ENCODE data around the gene ADAT2. TPM values are rescaled to one million over a fixed set of nuclear protein-coding genes. Genes with fewer than 3 reads are reported as not detected.
"Not testable (repeated sequence)": the region's sequence is repeated elsewhere in the genome, so short reads cannot be mapped to it uniquely, and the experiment has no call there.

ADAT2 gene
- 2.5 TPM for total RNA-seq

GRCh38 chr6:143450453-143451371 lies at the start of gene ADAT2, which contains the start of gene PEX3:
Gene ADAT2, minus strand, starts transcription at chr6:143450695. Its CDS starts 37 bp downstream, at chr6:143450658.
Gene PEX3, plus strand, starts transcription at chr6:143450805. Its CDS starts 238 bp downstream, at chr6:143451043.
- DNase-seq (ENCODE audit: low spot score): peak; percentile 93

GRCh38 chr6:143498428-143498827 lies 47.9 kb upstream of the ADAT2 start:
- DNase-seq (ENCODE audit: low spot score): no peak

DNA sequence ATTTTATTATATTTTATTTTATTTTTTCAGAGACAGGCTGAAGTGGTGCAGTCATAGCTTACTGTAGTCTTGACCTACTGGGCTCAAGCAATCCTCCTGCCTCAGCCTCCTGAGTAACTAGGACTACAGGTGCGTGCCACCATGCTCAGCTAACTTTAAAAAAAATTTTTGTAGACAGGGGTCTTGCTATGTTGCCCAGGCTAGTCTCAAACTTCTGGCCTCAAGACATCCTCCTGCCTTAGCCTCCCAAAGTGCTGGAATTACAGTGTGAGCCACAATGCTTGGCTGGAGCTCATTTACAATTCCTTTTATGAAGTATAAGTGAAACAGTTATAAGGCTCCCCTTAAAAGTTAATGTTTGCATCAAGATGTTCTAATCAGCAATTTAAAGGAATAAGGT lies 46.5 kb upstream of the ADAT2 start:
- DNase-seq (ENCODE audit: low spot score): no peak

DNA sequence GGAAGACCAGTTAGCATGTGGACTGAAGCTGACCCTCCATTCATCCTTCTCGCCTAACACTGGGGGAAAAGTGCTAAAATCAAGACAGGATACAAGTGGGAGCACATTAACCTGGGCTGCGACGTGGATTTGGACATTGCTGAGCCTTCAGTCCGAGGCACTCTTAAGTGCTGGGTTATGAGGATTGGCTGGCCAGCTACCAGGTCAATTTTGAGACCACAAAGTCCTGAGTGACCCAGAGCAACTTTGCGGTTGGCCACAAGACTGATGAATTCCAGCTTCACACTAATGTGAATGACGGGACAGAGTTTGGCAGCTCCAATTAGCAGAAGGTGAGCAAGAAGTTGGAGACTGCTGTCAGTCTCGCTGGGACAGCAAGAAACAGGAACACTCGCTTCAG lies 40.3 kb upstream of the ADAT2 start:
- no peak for DNase-seq (ENCODE audit: low spot score)

- no peak for DNase-seq (ENCODE audit: low spot score)
Observed at GRCh38 chr6:143490244-143490643, 39.7 kb upstream of the ADAT2 start.

GRCh38 chr6:143486752-143487151 lies 36.3 kb upstream of the ADAT2 start:
- DNase-seq (ENCODE audit: low spot score): no peak

- no peak for DNase-seq (ENCODE audit: low spot score)
Observed at GRCh38 chr6:143485967-143486366, 35.5 kb upstream of the ADAT2 start.

DNA sequence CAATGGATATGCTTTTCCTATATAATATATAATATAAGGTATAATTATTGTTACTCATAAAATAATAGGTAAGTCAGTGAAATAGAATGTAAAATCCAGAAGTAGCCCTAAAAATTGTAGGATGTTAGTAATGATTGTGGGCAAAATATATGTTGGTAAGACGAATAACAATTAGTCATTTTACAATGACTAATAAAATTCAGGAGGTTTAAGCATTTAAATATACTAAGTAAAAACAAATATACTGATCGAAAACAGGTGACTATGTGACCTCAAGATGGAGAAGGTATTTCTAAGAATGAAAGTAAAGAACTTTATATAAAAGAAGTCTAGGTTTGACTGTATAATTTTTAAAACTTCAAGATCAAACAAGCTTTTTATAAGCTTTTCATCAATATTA lies 32.1 kb upstream of the ADAT2 start:
- no peak for DNase-seq (ENCODE audit: low spot score)

DNA sequence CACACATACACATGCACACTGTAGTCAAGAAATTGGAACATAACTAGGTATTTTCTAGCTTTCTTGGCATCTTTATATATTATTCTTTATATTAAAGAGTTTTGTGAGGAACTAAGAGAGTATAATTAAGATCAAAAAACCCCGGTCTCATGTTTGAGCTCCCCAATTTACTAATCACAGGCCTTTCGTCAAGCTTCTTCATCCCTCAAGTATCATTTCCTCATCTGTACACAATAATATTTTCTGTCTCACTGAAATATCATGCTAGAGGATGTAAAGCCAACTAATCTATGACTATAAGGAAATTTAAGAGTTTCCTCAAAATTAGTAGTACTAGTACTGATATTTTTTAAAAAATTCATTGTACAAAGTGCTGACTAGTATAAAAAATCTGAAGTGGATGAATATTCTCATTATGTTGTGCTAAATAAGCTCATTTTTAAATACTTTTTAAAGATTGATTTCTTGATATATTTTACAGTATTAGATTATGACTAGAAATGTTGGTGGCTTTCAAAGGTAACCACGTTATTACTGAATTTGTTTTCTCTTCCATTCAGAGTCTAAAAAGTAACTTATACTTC lies 28.1 kb upstream of the ADAT2 start:
- DNase-seq (ENCODE audit: low spot score): no peak

DNA sequence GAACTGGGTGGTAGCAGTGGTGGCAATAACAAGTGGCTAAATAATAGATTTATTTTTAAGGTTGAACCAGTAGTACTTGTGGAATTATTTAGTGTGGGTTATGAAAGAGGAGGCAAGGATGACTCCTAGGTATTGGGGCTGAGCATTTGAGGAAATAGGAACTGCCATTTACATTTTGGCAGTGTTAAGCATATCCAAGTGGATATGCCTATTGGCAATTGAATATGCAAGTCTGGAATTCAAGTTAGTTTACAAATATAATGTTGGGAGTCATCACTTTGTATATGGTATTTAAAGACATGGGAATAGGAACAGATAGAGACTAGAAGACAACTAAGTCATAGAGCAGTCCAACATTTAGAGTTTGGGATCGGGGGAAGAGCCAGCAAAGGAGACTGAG lies 26.1 kb upstream of the ADAT2 start:
- no peak for DNase-seq (ENCODE audit: low spot score)

DNA sequence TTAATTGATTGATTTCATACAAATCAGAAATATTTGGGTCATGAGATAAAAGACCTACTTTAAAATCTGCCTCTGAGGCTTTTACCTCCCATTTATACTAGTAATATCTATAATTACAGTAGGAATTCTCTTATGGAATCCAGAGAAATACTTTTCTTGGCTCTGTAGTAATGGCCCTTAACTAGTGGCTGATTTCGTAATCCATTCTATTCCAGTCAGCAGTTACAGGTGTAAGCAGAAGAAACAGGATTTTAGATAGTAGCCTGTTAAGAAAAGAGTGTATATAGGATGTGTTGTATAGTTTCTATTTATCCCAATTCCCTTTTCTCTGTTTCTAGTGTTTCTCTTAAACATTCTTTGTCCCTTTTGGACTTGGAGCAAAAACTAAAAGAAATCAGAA lies 21.3 kb upstream of the ADAT2 start:
- DNase-seq (ENCODE audit: low spot score): no peak

DNA sequence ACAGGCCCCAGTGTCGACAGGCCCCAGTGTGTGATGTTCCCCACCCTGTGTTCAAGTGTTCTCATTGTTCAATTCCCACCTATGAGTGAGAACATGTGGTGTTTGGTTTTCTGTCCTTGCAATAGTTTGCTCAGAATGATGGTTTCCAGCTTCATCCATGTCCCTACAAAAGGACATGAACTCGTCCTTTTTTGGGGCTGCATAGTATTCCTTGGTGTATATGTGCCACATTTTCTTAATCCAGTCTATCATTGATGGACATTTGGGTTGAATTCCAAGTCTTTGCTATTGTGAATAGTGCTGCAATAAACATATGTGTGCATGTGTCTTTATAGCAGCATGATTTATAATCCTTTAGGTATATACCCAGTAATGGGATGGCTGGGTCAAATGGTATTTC lies 18.3 kb upstream of the ADAT2 start:
- not testable (repeated sequence) for DNase-seq (ENCODE audit: low spot score)

- no peak for DNase-seq (ENCODE audit: low spot score)
Observed at GRCh38 chr6:143468026-143468425, 17.5 kb upstream of the ADAT2 start.

- no peak for DNase-seq (ENCODE audit: low spot score)
Observed at GRCh38 chr6:143465546-143465945, 15.1 kb upstream of the ADAT2 start.

GRCh38 chr6:143457563-143458359 lies 7.3 kb upstream of the ADAT2 start:
- DNase-seq (ENCODE audit: low spot score): no peak

DNA sequence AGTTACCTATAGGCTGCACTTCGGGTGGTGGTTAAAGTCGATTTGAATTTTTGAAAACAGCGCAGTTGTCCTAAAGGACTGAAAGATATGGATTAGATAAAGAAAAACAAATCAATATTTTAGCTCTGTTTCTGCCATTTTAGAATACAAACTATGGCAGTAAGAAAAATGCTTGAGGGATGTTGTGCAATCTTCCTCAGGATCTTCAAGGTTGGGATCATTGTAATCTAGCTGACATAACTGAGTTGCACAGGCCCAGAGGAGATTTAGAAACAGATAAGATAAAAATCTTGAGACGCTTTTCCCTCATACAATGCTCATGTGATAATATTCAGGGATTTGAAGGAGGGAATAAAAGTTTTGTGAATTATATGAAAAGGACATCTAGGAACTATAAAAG lies 1.0 kb upstream of the ADAT2 start:
- DNase-seq (ENCODE audit: low spot score): no peak

DNA sequence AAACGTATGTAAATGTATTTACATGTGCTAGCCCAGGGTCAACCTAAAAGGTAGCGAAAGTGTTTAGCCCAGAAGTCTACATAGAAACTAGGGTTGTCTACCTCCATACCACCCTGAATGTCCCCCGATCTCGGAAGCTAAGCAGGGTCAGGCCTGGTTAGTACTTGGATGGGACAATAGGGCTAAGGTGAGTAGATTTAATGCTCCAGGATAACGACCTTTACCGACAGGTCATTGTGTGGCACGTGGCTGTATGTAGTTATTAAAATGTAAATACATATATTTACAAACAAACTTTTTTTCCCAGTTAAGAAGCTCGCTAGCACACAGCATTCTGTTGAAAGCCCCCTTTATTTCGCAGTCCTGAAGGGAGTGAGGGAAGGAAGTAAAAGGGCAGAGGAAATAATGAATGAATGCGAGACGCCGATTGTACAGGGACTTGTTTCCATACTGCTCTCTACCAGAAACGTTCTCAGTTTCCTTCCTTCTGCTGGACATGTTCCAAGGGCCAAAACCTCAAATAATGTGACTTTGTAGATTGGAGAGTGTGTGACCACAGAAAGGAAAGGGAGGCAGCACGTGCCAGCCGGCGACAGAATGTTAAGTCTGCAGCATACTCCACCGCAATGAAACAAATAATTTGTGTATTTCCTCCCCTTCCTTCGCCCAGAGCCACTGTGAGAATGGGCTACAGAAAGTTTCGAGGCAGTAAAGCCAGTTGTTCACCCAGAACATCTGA lies 612 bp downstream of the ADAT2 start:
- peak; percentile 11 for DNase-seq (ENCODE audit: low spot score)

DNA sequence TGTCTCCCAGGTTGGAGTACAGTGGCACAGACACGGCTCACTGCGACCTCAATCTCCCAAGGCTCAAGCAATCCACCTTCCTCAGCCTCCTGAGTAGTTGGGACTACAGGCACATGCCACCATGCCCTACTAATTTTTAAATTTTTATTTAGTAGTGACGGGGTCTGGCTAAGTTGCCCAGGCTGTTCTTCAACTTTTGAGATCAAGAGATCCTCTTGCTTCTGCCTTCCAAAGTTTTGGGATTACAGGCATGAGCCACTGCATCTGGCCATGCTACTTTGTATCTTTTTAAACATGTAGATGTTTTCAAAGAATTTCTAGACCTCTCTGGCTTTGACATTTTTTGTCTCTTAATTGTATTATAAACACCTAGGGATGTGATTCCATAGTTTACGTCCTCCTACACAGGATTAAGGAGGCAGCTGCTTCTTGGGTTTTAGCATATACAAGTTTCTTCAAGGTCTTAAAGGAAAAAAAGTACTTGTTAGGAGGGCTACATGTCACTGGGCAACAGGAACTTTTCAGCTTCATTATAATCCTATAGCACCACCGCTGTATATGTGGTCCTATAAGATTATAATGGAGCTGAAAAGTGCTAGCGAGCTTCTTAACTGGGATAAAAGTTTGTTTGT lies 1.3 kb downstream of the ADAT2 start:
- DNase-seq (ENCODE audit: low spot score): no peak

DNA sequence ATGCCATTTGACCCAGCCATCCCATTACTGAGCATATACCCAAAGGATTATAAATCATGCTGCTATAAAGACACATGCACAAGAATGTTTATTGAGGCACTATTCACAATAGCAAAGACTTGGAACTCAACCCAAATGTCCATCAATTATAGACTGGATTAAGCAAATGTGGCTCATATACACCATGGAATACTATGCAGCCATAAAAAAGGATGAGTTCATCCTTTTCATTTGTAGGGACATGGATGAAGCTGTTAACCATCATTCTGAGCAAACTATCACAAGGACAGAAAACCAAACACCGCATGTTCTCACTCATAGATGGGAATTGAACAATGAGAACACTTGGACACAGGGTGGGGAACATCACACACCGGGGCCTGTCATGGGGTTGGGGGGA lies 2.6 kb downstream of the ADAT2 start:
- not testable (repeated sequence) for DNase-seq (ENCODE audit: low spot score)

DNA sequence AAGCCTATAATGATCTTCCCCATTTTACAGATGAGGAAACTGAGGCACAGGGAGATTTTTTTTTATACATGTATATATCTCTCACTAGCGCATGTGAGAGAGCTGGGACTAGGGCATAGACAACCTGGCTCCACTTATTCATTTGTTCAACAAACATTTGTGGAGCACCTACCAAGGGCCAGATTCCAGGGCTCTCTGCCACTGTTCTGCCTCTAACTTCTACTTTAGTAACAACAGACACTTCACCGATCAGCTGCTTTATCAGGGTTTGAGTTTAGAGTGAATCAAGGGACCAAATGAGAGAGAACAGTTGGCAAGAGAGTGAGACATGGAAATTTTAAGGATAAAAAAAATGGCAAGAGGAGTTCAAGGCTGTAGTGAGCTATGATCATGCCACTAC lies 7.4 kb downstream of the ADAT2 start:
- DNase-seq (ENCODE audit: low spot score): no peak

All from mucosa of gallbladder (tissue), 1 donor.